HepG2 (cell line): ENCODE data around the gene PLEKHD1.

Experiments used
- KDM1A ChIP-seq: IDR thresholded peaks from 2 replicates; pipeline ENCODE4 v1.6.1; 2016; ENCODE audit warnings: missing compliant biosample characterization
- TAF1 ChIP-seq: sonication (generic); formaldehyde crosslinking; IDR thresholded peaks from 2 replicates; pipeline ENCODE4 v1.4.0; 2020; ENCODE audit warnings: missing genetic modification reagents
- TBP ChIP-seq: sonication (generic); formaldehyde crosslinking; IDR thresholded peaks from 2 replicates; pipeline ENCODE4 v1.5.0; 2020; ENCODE audit warnings: missing genetic modification reagents
- ZNF558 ChIP-seq: sonication (generic); formaldehyde crosslinking; IDR thresholded peaks from 2 replicates; pipeline ENCODE4 v1.9.0; 2022; ENCODE audit warnings: mild to moderate bottlenecking, missing genetic modification reagents, borderline replicate concordance
- ZNF562 ChIP-seq: sonication (generic); formaldehyde crosslinking; IDR thresholded peaks from 2 replicates; pipeline ENCODE4 v1.8.0; 2022; ENCODE audit warnings: missing genetic modification reagents, borderline replicate concordance
- TF ChIP-seq, protein P1 (sequence below), 2 experiments: sonication (generic) in 1 of 2; formaldehyde crosslinking in 1 of 2; IDR thresholded peaks; 2 replicates each; pipeline versions ENCODE4 v1.4.0 to v1.6.1; 2018 to 2020; ENCODE audit warnings: missing genetic modification reagents in 2 of 2, borderline replicate concordance in 1 of 2, low read depth in 1 of 2, mild to moderate bottlenecking in 1 of 2, missing biosample characterization in 1 of 2
- TF ChIP-seq, protein P2 (sequence below): sonication (generic); formaldehyde crosslinking; IDR thresholded peaks from 2 replicates; pipeline ENCODE4 v1.8.1; 2023; ENCODE audit warnings: missing genetic modification reagents, inconsistent platforms, borderline replicate concordance
- TF ChIP-seq, protein P3 (sequence below): sonication (generic); formaldehyde crosslinking; IDR thresholded peaks from 2 replicates; pipeline ENCODE4 v1.9.0; 2021; ENCODE audit warnings: missing genetic modification reagents, borderline replicate concordance

DNA sequence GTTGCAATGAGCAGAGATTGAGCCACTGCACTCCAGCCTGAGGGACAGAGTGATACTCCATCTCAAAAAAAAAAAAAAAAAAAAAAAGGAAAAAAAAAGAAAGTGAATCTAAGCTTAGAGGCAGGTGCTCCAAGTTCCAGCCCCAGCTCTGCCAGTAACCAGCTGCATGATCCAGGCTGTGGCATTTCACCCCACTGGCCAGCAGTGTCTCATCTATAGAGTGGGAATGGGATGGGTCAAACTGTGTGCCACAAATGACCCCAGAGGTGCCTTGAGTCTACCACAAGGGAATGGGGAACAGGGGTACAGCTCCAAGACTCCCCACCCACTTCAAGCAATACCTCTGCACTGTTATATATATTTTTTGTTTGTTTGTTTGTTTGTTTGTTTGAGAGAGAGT is 5.0 kb downstream of the PLEKHD1 start:
- TF ChIP-seq, protein P1, sequence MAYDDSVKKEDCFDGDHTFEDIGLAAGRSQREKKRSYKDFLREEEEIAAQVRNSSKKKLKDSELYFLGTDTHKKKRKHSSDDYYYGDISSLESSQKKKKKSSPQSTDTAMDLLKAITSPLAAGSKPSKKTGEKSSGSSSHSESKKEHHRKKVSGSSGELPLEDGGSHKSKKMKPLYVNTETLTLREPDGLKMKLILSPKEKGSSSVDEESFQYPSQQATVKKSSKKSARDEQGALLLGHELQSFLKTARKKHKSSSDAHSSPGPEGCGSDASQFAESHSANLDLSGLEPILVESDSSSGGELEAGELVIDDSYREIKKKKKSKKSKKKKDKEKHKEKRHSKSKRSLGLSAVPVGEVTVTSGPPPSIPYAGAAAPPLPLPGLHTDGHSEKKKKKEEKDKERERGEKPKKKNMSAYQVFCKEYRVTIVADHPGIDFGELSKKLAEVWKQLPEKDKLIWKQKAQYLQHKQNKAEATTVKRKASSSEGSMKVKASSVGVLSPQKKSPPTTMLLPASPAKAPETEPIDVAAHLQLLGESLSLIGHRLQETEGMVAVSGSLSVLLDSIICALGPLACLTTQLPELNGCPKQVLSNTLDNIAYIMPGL (CRISPR knock-in tag; IDR thresholded peaks at IDR 0.05; ENCODE audit: borderline replicate concordance in 1 of 2, low read depth in 1 of 2), result no peak
- no peak for TF ChIP-seq KDM1A (CRISPR knock-in tag)
- no peak for TF ChIP-seq TBP (CRISPR knock-in tag)
- TF ChIP-seq, protein P2, sequence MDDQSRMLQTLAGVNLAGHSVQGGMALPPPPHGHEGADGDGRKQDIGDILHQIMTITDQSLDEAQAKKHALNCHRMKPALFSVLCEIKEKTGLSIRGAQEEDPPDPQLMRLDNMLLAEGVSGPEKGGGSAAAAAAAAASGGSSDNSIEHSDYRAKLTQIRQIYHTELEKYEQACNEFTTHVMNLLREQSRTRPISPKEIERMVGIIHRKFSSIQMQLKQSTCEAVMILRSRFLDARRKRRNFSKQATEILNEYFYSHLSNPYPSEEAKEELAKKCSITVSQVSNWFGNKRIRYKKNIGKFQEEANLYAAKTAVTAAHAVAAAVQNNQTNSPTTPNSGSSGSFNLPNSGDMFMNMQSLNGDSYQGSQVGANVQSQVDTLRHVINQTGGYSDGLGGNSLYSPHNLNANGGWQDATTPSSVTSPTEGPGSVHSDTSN (CRISPR knock-in tag), result no peak
- no peak for TF ChIP-seq ZNF558 (CRISPR knock-in tag)
- TF ChIP-seq ZNF562 (CRISPR knock-in tag), result no peak
- TF ChIP-seq, protein P3, sequence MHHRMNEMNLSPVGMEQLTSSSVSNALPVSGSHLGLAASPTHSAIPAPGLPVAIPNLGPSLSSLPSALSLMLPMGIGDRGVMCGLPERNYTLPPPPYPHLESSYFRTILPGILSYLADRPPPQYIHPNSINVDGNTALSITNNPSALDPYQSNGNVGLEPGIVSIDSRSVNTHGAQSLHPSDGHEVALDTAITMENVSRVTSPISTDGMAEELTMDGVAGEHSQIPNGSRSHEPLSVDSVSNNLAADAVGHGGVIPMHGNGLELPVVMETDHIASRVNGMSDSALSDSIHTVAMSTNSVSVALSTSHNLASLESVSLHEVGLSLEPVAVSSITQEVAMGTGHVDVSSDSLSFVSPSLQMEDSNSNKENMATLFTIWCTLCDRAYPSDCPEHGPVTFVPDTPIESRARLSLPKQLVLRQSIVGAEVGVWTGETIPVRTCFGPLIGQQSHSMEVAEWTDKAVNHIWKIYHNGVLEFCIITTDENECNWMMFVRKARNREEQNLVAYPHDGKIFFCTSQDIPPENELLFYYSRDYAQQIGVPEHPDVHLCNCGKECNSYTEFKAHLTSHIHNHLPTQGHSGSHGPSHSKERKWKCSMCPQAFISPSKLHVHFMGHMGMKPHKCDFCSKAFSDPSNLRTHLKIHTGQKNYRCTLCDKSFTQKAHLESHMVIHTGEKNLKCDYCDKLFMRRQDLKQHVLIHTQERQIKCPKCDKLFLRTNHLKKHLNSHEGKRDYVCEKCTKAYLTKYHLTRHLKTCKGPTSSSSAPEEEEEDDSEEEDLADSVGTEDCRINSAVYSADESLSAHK (CRISPR knock-in tag), result no peak
- no peak for TF ChIP-seq TAF1
